B cell (primary cell): ENCODE measurements around the gene SEPTIN7. TPM values are rescaled to one million over a fixed set of nuclear protein-coding genes. Genes with fewer than 3 reads are reported as not detected.

Source experiments
- ATAC-seq: fragments of 200-7000 bp; cut with Tn5 transposase; one replicate; pipeline ENCODE4 v1.10.0; 2021; ENCODE audit warnings: low read depth, mild to moderate bottlenecking, moderate number of reproducible peaks, moderate library complexity
- CTCF ChIA-PET: fragments of 350-600 bp; sonication (Branson Sonifier 250); formaldehyde crosslinking; loops from one replicate; lab custom pipeline; 2021; ENCODE audit warnings: antibody characterized with exemption, inconsistent platforms; lab: Charles Lee
- POLR2A ChIA-PET: fragments of 350-600 bp; sonication (Branson Sonifier 250); formaldehyde crosslinking; loops from one replicate; lab custom pipeline; 2021; ENCODE audit warnings: antibody characterized with exemption; lab: Charles Lee
- DNase-seq: peaks from one replicate; pipeline ENCODE4 v3.0.0; 2013
- H2AFZ ChIP-seq: 2 replicates; pipeline ENCODE4 v1.6.1; 2012; ENCODE audit warnings: mild to moderate bottlenecking, low read depth, low read length; ENCODE audit not compliant: insufficient read depth, poor library complexity, severe bottlenecking
- H3K27ac ChIP-seq, 2 donors: 1 replicate in 1 of 2; 2 replicates in 1 of 2; pipeline ENCODE4 v1.5.1; 2012 to 2013; ENCODE audit warnings: low read length in 2 of 2, mild to moderate bottlenecking in 2 of 2, moderate library complexity in 1 of 2
- H3K27me3 ChIP-seq, 4 experiments: fragments of 200-600 bp in 1 of 4; sonication (generic) in 1 of 4; replicated peaks in 1 of 4; 1 replicate in 2 of 4; 2 replicates in 2 of 4; pipeline versions ENCODE4 v1.6.1 to v1.7.0; 2013 to 2016; ENCODE audit warnings: low read length in 3 of 4, mild to moderate bottlenecking in 2 of 4, mixed read lengths in 1 of 4, moderate library complexity in 1 of 4; ENCODE audit not compliant: insufficient read depth in 4 of 4, control insufficient read depth in 3 of 4; ENCODE audit errors: control extremely low read depth in 1 of 4
- H3K36me3 ChIP-seq, 2 experiments: replicated peaks in 1 of 2; 1 replicate in 1 of 2; 2 replicates in 1 of 2; pipeline versions ENCODE4 v1.6.1 to v1.7.1; 2013; ENCODE audit warnings: low read length in 1 of 2; ENCODE audit not compliant: insufficient read depth in 2 of 2, control insufficient read depth in 1 of 2; ENCODE audit errors: control extremely low read depth in 1 of 2, extremely low read depth in 1 of 2
- H3K4me1 ChIP-seq, 2 donors: fragments of 200-600 bp in 1 of 2; sonication (generic) in 1 of 2; 1 replicate in 1 of 2; 2 replicates in 1 of 2; pipeline versions ENCODE4 v1.5.1 to v1.6.1; 2013 to 2017; ENCODE audit warnings: low read length in 2 of 2; ENCODE audit not compliant: control insufficient read depth in 2 of 2, insufficient read depth in 2 of 2
- H3K4me2 ChIP-seq: replicated peaks from 2 replicates; pipeline ENCODE3; 2012; ENCODE audit warnings: mild to moderate bottlenecking, low read depth, low read length; ENCODE audit not compliant: poor library complexity, severe bottlenecking
- H3K4me3 ChIP-seq, 5 experiments: fragments of 200-600 bp in 1 of 5; sonication (generic) in 1 of 5; 1 replicate in 3 of 5; 2 replicates in 2 of 5; pipeline versions ENCODE4 v1.5.1 to v1.7.0; 2011 to 2016; ENCODE audit warnings: low read length in 4 of 5, mild to moderate bottlenecking in 4 of 5, low read depth in 2 of 5, control low read depth in 1 of 5, moderate library complexity in 1 of 5; ENCODE audit not compliant: insufficient read depth in 1 of 5; ENCODE audit errors: control extremely low read depth in 1 of 5, extremely low read depth in 1 of 5
- H3K79me2 ChIP-seq: fragments of 200-600 bp; sonication (generic); one replicate; pipeline ENCODE4 v1.6.0; 2016; ENCODE audit warnings: low read length; ENCODE audit not compliant: control insufficient read depth, insufficient read depth
- H3K9ac ChIP-seq: fragments of 200-600 bp; sonication (generic); 2 replicates; pipeline ENCODE4 v1.6.1; 2017; ENCODE audit warnings: mild to moderate bottlenecking, low read length, moderate library complexity
- H3K9me3 ChIP-seq, 3 donors: one replicate each; pipeline versions ENCODE4 v1.6.1 to v1.7.1; 2013; ENCODE audit warnings: low read length in 2 of 3; ENCODE audit not compliant: control insufficient read depth in 2 of 3, insufficient read depth in 1 of 3; ENCODE audit errors: control extremely low read depth in 1 of 3
- H4K20me1 ChIP-seq: 2 replicates; pipeline ENCODE4 v1.6.0; 2012; ENCODE audit warnings: mild to moderate bottlenecking, low read length; ENCODE audit not compliant: insufficient read depth, control insufficient read depth, poor library complexity, severe bottlenecking
- H3K27ac Mint-ChIP-seq: one replicate; pipeline ENCODE4 v1.8.0; 2021; ENCODE audit warnings: mixed read lengths
- H3K27me3 Mint-ChIP-seq: one replicate; pipeline ENCODE4 v1.8.0; 2021; ENCODE audit warnings: mixed read lengths
- H3K4me1 Mint-ChIP-seq: one replicate; pipeline ENCODE4 v1.8.0; 2021; ENCODE audit warnings: mixed read lengths
- H3K4me3 Mint-ChIP-seq: one replicate; pipeline ENCODE4 v1.8.0; 2021; ENCODE audit warnings: mixed read lengths
- H3K9me3 Mint-ChIP-seq: one replicate; pipeline ENCODE4 v1.8.0; 2022; ENCODE audit warnings: mixed read lengths; ENCODE audit not compliant: insufficient read depth
- EZH2 ChIP-seq: IDR thresholded peaks from 2 replicates; pipeline ENCODE4 v1.6.1; 2012; ENCODE audit warnings: borderline replicate concordance, low read depth, mild to moderate bottlenecking, moderate library complexity, low read length; ENCODE audit not compliant: insufficient read depth, poor library complexity, severe bottlenecking
- WGBS: methylation state at CpG from one replicate; pipeline ENCODE4 v1.1.5; 2013; ENCODE audit warnings: missing lambda C conversion rate; ENCODE audit not compliant: insufficient coverage; 5-methylcytosine and 5-hydroxymethylcytosine counted together
- intact Hi-C: fragments of 100-400 bp; cut with micrococcal nuclease; formaldehyde crosslinking; loops from one replicate; pipeline ENCODE4 v1.10.0; 2022
- polyA plus RNA-seq: library from polyadenylated mRNA; depleted of rRNA; stranded (reverse); fragments of >200 nt; gene quantifications from 2 replicates; pipeline ENCODE4 v1.2.3, GENCODE V29; 2012
- total RNA-seq, 2 donors: library from RNA; stranded (reverse); fragments of 120-200 nt in 1 of 2; gene quantifications; 1 replicate in 1 of 2; 2 replicates in 1 of 2; pipeline versions ENCODE4 v1.2.3 to v1.2.4, GENCODE V29; 2013 to 2022
- TF ChIP-seq, protein P1 (sequence below): fragments of 200-600 bp; IDR thresholded peaks from one replicate; pipeline ENCODE4 v1.8.0; 2022; ENCODE audit warnings: antibody characterized with exemption, mild to moderate bottlenecking

The SEPTIN7 gene
- total and polyA plus RNA-seq, 2 donors (not counting 1 experiment from before 2014, with no cell fraction given) = 70.0 to 315 TPM

DNA sequence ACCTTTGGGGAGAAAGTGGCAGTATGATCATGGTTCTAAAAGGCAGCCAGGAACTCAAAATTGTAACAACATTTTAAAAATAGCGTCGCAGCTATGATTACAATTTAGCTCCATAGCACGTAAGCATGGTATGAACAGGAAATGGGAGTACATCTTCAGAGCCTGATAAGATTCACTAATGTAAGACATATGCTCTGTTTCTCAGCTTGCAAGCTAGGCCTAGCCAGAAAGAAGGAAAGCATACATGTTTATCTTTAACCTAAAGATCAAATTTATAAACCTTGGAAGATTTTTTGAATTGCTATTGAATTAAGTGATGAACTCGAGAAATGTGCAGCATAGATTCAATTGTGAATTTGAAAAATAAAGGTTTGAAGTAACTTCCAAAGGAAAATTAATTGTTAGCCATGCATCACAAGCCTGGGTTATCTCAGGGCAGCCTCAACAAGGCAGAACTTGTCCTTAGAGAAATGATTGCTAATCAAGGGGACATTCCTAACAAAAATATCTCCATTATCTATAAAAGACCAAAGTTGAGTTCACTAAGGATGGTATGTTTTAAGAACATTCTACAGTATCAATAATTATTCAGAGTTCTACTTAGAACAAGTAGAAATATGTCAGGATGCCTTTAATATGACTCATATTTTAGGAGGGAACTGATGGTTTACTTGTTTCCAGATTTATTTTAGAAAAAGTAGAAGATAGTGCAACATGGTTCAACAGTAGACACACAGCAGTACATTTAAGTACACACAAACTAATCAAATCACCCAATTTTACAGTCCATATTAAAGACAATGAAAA is 38.8 kb upstream of the SEPTIN7 start:
- Histone ChIP-seq H3K27ac (no peak overlapping the region), H2AFZ (no peak overlapping the region), H3K79me2 (no peaks in the 10 kb centered on the region), H3K9me3 (no peaks in the 10 kb centered on the region), H4K20me1 (no peaks in the 10 kb centered on the region), H3K27me3 (no peaks in the 10 kb centered on the region), H3K9ac (no peak overlapping the region), H3K36me3 (no peaks in the 10 kb centered on the region), H3K4me2 (no peak overlapping the region), H3K4me1 (peaks cover 0 to 3% of the 10 kb centered on the region in 2 donors), H3K4me3 (no peak overlapping the region)
- CTCF ChIA-PET = no interaction called here
- H3K9me3 Mint-ChIP-seq = no peaks in the 10 kb centered on the region
- peaks cover 7% of the 10 kb centered on the region for H3K4me1 Mint-ChIP-seq
- TF ChIP-seq, protein P1, sequence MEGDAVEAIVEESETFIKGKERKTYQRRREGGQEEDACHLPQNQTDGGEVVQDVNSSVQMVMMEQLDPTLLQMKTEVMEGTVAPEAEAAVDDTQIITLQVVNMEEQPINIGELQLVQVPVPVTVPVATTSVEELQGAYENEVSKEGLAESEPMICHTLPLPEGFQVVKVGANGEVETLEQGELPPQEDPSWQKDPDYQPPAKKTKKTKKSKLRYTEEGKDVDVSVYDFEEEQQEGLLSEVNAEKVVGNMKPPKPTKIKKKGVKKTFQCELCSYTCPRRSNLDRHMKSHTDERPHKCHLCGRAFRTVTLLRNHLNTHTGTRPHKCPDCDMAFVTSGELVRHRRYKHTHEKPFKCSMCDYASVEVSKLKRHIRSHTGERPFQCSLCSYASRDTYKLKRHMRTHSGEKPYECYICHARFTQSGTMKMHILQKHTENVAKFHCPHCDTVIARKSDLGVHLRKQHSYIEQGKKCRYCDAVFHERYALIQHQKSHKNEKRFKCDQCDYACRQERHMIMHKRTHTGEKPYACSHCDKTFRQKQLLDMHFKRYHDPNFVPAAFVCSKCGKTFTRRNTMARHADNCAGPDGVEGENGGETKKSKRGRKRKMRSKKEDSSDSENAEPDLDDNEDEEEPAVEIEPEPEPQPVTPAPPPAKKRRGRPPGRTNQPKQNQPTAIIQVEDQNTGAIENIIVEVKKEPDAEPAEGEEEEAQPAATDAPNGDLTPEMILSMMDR = no peak
- no peak for TF ChIP-seq EZH2
- intact Hi-C loops = loop anchor here (5.0 kb wide), 1 partner anchor 35 kb away; no protein-coding TSS in a partner anchor
- ATAC-seq (no peak), DNase-seq (no peak)
- no peak overlapping the region for H3K27ac Mint-ChIP-seq
- no peak overlapping the region for H3K4me3 Mint-ChIP-seq
- no peaks in the 10 kb centered on the region for H3K27me3 Mint-ChIP-seq
- POLR2A ChIA-PET = no interaction called here
- WGBS = 100% methylated on average over 1 of the region's 4 CpGs

DNA sequence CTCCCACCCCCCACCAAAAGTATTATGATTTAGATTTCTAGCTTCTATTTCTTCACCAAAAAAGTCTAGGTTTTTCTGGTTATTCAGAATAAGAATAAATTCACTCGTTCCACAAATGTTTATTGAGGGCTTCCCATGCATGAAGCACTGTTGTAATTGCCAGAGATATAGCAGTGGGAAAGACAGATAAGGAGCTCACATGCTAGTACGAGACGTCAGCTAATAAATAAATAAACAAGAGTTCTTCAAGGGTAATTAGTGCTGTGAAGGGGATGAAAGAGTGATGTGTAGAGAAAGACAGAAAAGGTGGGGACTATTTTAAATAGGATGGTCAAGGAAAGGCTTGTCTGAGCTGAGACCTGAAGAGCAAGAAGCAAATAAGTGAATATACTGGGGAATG is 38.1 kb upstream of the SEPTIN7 start:
- Mint-ChIP-seq H3K27ac (no peak overlapping the region), H3K27me3 (no peaks in the 10 kb centered on the region), H3K9me3 (no peaks in the 10 kb centered on the region), H3K4me3 (no peak overlapping the region), H3K4me1 (peaks cover 7% of the 10 kb centered on the region)
- ChIA-PET POLR2A (no interaction called here), CTCF (interaction anchor here (0.7 kb wide), 1 partner anchor 51 kb away, joined by 4 read pairs; no protein-coding TSS in a partner anchor)
- H3K36me3 ChIP-seq = no peaks in the 10 kb centered on the region
- peaks cover 0 to 3% of the 10 kb centered on the region in 2 donors for H3K4me1 ChIP-seq
- ATAC-seq = no peak
- H3K9ac ChIP-seq = no peak overlapping the region
- H3K4me2 ChIP-seq = no peak overlapping the region
- H3K27me3 ChIP-seq = no peaks in the 10 kb centered on the region
- H3K9me3 ChIP-seq = no peaks in the 10 kb centered on the region
- no peak for DNase-seq
- no peaks in the 10 kb centered on the region for H3K79me2 ChIP-seq
- H2AFZ ChIP-seq = no peak overlapping the region
- WGBS = 100% methylated on average over 2 of the region's 3 CpGs
- H3K4me3 ChIP-seq = no peak overlapping the region
- H3K27ac ChIP-seq = no peak overlapping the region
- TF ChIP-seq EZH2 = no peak
- TF ChIP-seq, protein P1 = no peak
- intact Hi-C loops = loop anchor here (5.0 kb wide), 1 partner anchor 35 kb away; no protein-coding TSS in a partner anchor
- no peaks in the 10 kb centered on the region for H4K20me1 ChIP-seq
